C4-2B (cell line): ENCODE measurements around the gene TTYH3.

ENCODE experiments used
- H3K27ac ChIP-seq: fragments of 450-650 bp; 2 replicates; pipeline ENCODE4 v1.5.1; 2017
- CTCF ChIP-seq: fragments of 450-650 bp; conservative IDR thresholded peaks from 2 replicates; pipeline ENCODE4 v1.5.1; 2017; ENCODE audit warnings: mild to moderate bottlenecking
- ZFX ChIP-seq: fragments of 450-650 bp; IDR thresholded peaks from 2 replicates; pipeline ENCODE4 v1.6.1; 2017

Gene TTYH3

GRCh38 chr7:2657920-2658671 is 26.3 kb downstream of the TTYH3 start:
- H3K27ac ChIP-seq, result no peak overlapping the region
- TF ChIP-seq CTCF (no peak), ZFX (no peak)

- TF ChIP-seq CTCF (no peak), ZFX (no peak)
- H3K27ac ChIP-seq, result no peak overlapping the region
These were observed 27.2 kb downstream of the TTYH3 start for GRCh38 chr7:2658941-2659340.

GRCh38 chr7:2659556-2660358 is 28.0 kb downstream of the TTYH3 start:
- TF ChIP-seq ZFX (no peak), CTCF (no peak)
- H3K27ac ChIP-seq, result no peak overlapping the region

- no peak overlapping the region for H3K27ac ChIP-seq
- TF ChIP-seq ZFX (no peak), CTCF (no peak)
These were observed 28.7 kb downstream of the TTYH3 start for GRCh38 chr7:2660359-2661095.

- TF ChIP-seq CTCF, result no peak
- TF ChIP-seq ZFX, result no peak
- H3K27ac ChIP-seq, result no peak overlapping the region
These were observed 29.3 kb downstream of the TTYH3 start for GRCh38 chr7:2661096-2661449.

GRCh38 chr7:2661602-2662272 is 30.0 kb downstream of the TTYH3 start:
- H3K27ac ChIP-seq, result no peak overlapping the region
- no peak for TF ChIP-seq ZFX
- TF ChIP-seq CTCF, result no peak; the same call in 1 of the 2 replicates
